ENCODE measurements around the gene TSHZ3.

TSHZ3 gene

GRCh38 chr19:31260171-31260933 is 88.9 kb downstream of the TSHZ3 start:
- FAIRE-seq, result no peak

DNA sequence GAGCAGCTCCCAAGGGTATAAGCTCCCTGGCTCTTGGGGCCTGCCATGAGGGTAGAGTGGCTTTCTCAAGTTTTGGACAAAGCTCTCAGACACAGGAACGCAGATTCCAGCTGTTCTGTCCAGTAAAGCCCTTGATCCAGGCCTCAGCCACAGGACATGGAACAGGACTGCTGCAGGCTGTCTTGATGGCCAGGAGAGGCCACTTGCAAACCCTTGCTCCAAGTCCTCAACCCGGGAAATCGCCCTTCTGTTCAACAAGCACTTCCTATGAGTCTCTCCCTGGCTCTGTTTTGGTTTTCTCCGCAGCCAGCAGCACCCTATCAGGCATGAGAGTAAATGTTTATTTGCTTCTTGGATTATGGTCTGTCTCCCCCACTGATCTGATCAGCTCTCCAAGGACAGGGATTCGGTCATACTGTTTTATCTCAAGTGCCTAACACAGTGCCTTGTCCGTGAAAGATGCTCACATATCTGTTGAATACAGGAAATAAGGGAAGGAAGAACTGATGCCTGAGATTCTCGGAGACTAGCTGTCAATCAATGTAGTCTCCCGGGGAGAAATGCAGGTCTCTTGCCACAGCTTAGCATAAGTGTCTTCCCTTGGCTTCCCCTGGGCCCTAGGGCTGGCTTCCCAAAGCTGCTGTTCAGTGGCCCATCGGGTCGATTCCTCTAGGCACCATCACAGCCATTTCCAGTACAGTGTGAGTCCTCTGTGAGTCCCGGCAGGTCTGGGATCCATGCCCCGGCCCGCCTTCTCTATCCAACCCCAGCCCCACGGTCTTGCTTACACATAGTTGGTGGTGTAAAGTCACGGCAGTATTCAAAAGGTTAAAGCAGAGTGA is 90.8 kb downstream of the TSHZ3 start:
- FAIRE-seq, result no peak

- FAIRE-seq, result no peak
Measured at GRCh38 chr19:31257426-31258130, 91.7 kb downstream of the TSHZ3 start.

GRCh38 chr19:31257025-31257424 is 92.2 kb downstream of the TSHZ3 start:
- FAIRE-seq, result no peak

GRCh38 chr19:31256593-31256960 is 92.7 kb downstream of the TSHZ3 start:
- FAIRE-seq, result no peak

- FAIRE-seq, result no peak
Measured at GRCh38 chr19:31255831-31256592, 93.2 kb downstream of the TSHZ3 start.

DNA sequence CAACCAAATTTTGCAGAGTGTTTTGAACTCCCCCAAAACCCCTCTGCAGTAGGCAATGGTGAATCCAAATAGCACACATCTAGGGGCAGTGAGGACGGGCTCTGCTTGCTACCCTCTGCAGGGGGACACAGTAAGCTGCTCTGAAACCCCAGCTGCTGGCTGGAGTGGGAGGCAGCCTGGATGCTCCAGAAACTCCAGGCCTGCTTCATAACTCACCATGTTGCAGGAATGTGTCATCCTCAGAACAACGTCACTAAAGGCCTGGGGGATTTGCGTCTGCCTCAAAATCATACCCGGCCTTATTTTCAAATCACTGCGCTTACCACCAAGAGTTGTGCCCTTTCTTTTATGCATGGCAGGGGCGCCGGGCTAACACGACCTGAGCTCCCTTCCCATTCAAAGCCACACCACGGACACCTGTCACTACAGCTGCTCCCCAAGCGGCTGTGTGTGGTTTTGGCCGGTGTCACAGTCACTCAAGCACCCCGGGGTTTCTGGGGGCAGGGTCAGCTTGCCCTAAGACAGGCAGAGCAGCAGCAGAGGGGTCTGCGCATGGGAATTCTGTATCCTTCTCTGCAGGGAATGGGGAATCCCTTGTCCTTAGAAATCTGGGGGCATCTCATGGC is 93.9 kb downstream of the TSHZ3 start:
- no peak for FAIRE-seq

DNA sequence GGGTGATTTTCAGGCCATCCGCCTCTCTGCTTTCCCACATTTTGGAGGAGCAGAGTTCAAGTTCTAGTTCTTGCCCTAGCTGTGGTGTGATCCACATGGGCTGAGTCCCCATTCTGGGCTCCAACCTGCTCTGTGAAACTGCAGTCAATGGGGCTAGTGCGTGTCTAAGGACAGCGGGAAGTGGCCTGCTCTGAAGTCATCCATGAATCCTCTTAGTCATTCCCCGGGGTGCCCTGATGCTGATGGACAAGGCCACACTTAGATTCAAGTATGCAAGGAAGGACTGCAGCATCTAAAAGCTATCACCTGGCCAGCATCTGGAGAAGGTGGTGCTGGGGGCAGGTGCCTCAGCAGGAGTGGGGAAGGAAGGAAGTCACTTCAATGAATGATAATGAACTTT is 94.6 kb downstream of the TSHZ3 start:
- FAIRE-seq, result no peak

GRCh38 chr19:31254180-31254551 is 95.1 kb downstream of the TSHZ3 start:
- no peak for FAIRE-seq

GRCh38 chr19:31253526-31254179 is 95.6 kb downstream of the TSHZ3 start:
- no peak for FAIRE-seq

- FAIRE-seq, result no peak
Measured at GRCh38 chr19:31252441-31252840, 96.8 kb downstream of the TSHZ3 start.

DNA sequence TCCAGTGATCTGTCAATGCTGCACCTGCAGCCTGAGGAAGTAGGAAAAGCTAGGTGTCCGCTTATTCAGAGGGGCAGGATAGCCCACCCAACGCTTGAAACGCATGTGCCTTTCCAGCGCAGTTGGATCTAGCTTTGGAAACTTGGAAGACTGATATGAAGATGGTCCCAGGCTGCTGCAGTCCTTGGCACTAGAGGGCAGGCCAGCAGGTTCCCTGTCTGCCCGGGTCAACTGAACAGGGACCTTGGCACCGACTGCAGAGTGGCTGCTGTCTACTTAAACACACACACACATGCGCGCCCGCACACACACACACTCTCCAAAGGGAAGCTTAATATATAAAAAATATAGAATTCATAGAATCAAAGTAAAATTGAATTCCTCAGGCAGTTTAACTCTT is 100.0 kb downstream of the TSHZ3 start:
- FAIRE-seq, result no peak

DNA sequence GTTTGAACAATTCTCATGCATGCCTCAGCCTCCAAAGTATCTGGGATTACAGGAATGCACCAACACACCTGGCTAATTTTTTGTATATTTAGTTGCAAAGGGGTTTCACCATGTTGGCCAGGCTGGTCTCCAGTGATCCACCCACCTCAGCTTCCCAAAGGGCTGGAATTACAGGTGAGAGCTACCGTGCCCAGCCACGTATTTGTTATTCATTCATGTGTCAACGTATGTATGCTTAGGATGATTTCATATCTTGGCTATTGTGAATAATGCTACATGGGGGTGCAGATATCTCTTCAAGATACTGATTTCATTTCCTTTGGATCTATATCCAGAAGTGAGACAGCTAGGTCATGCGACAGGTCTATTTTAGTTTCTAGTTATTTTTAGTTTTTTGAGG is 113.4 kb downstream of the TSHZ3 start:
- no peak for FAIRE-seq

DNA sequence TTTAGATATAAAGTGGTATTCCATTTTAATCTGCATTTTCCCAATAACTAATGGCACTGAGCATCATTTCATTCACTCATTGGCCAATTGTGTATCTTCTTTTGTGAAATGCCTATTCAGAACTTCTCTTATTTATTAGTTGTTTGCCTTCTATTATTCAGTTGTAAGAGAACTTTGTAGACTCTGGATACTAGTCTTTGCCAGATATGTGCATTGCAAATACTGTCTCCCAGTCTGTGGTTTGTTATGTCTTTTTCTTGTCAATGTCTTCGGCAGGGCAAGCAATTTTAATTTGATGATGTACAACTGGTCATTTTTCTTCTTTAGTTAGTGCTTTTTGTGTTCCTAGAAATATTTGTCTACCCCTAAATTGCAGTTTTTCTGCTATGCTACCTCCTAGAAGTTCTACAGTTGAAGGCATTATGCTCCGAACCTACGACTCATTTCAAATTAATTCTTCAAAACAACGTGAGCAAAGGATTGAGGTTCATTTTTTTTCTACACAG is 115.9 kb downstream of the TSHZ3 start:
- FAIRE-seq, result no peak

DNA sequence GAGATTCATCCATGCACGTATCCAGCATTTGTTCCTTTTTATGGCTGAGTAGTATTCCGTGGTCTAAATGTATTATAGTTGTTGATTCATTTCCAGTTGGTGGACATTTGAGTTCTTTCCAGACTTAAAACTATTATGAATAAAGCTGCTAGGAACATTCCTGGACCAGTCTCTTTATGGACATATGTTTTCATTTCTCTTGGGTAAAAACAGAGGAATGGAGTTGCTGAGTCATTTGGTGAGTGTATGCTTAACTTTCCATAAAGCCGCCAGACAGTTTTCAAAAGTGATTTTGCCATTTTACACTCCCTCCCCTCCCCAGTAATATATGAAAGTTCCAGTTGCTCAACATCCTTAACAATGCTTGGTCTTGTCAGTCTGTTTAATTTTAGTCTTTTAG is 116.4 kb downstream of the TSHZ3 start:
- FAIRE-seq, result no peak

GRCh38 chr19:31232180-31232579 is 117.1 kb downstream of the TSHZ3 start:
- no peak for FAIRE-seq

GRCh38 chr19:31231237-31231636 is 118.0 kb downstream of the TSHZ3 start:
- FAIRE-seq, result no peak

DNA sequence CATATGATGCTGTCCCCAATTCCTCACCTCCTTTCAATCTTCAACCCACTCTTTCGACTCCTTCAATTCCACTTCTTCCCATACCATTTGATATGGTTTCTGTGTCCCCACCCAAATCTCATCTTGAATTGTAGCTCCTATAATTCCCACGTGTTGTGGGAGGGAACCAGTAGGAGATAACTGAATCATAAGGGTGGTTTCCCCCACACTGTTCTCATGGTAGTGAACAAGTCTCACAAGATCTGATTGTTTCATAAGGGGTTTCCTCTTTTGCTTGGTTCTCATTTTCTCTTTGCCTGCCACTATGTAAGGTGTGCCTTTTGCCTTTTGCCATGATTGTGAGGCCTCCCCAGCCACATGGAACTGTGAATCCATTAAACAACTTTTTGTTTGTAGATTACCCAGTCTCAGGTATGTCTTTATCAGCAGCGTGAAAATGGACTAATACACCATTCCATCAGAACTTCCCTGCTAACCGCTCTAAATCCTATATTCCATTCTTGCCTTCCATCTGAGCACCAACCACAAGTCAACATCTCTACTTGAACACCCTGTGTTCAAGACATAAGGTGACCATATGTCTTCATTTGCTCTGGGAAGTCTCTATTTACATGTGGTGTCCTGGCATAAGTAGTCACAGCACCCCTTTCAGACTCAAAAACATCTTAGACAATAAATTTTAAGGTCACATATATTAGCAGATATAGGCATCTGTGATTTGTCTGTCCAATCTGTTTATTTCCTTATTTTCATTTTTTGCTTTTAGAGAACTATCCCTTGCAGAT is 122.9 kb downstream of the TSHZ3 start:
- peak; percentile 66 for FAIRE-seq

All from endometrium (tissue), 2 donors.